Upper lobe of right lung (tissue), 1 donor: ENCODE results near the gene UFD1. TPM values are rescaled to one million over a fixed set of nuclear protein-coding genes. Genes with fewer than 3 reads are reported as not detected.

ENCODE experiments used
- ATAC-seq: fragments of 200-7000 bp; cut with Tn5 transposase; one replicate; pipeline ENCODE4 v1.9.1; 2020; ENCODE audit warnings: mild to moderate bottlenecking, moderate library complexity
- DNase-seq: peaks from one replicate; pipeline ENCODE4 v3.0.0-alpha.2; 2020
- H3K27ac ChIP-seq: fragments of 200-600 bp; one replicate; pipeline ENCODE4 v1.8.0; 2022
- H3K27me3 ChIP-seq: fragments of 200-600 bp; one replicate; pipeline ENCODE4 v1.8.0; 2022; ENCODE audit warnings: mild to moderate bottlenecking
- H3K36me3 ChIP-seq: fragments of 200-600 bp; one replicate; pipeline ENCODE4 v1.8.0; 2022
- H3K4me1 ChIP-seq: fragments of 200-600 bp; one replicate; pipeline ENCODE4 v1.8.0; 2022
- H3K4me3 ChIP-seq: fragments of 200-600 bp; one replicate; pipeline ENCODE4 v1.8.0; 2022; ENCODE audit warnings: mild to moderate bottlenecking
- H3K9me3 ChIP-seq: fragments of 200-600 bp; one replicate; pipeline ENCODE4 v1.8.0; 2022
- CTCF ChIP-seq: fragments of 200-600 bp; IDR thresholded peaks from one replicate; pipeline ENCODE4 v1.8.0; 2022; ENCODE audit warnings: antibody characterized with exemption
- intact Hi-C: fragments of 100-400 bp; cut with DNase I; formaldehyde crosslinking; loops from one replicate; pipeline ENCODE4 v1.11.0; 2022
- total RNA-seq: library from RNA; stranded (reverse); fragmentation: NEBNext Ultra II Directional; extraction: Animal tissue kit (Norgen Biotek cat#: 25700); gene quantifications from one replicate; pipeline ENCODE4 v1.2.1, GENCODE V29; 2021
- donor health status: DM: no; HTN: yes; CAD: no; lungs with severe emphysema.

UFD1 gene
- total RNA-seq, 1 donor from 2014 or later: 43.1 TPM

- Histone ChIP-seq H3K27ac (no peak overlapping the region), H3K9me3 (no peaks in the 10 kb centered on the region), H3K4me3 (no peak overlapping the region), H3K36me3 (no peaks in the 10 kb centered on the region), H3K4me1 (no peaks in the 10 kb centered on the region), H3K27me3 (no peaks in the 10 kb centered on the region)
- intact Hi-C loops: no loop called here
- DNase-seq (peak; percentile 43), ATAC-seq (peak; percentile 35)
- TF ChIP-seq CTCF: no peak
These were observed 27.2 kb upstream of the UFD1 start for GRCh38 chr22:19506212-19506611.

DNA sequence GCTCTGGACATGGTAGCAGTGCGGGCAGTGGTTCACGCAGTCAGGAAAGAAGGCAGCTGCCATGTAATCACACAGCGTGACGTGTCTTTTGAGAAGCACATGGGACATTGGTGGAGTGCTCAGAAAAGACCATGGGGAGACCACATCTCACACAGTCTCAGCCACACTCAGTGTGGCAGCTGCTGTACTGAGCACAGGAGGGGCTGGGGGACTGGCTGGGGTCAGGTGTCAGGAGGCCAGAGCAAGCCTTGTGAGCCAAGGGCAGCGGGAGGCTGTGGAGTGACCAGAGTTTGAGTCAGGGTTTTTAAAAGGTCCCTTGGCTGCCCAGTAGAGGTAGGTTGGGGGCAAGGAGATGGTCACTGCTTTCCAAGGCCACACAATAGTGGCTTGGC, 26.7 kb upstream of the UFD1 start:
- no peaks in the 10 kb centered on the region for H3K9me3 ChIP-seq
- ATAC-seq: peak; percentile 7
- peak; percentile 46 for DNase-seq
- no peak overlapping the region for H3K27ac ChIP-seq
- intact Hi-C loops: no loop called here
- H3K27me3 ChIP-seq: no peaks in the 10 kb centered on the region
- H3K36me3 ChIP-seq: no peaks in the 10 kb centered on the region
- H3K4me3 ChIP-seq: no peak overlapping the region
- no peak for TF ChIP-seq CTCF
- no peaks in the 10 kb centered on the region for H3K4me1 ChIP-seq

GRCh38 chr22:19504900-19505734, 26.1 kb upstream of the UFD1 start:
- TF ChIP-seq CTCF: no peak
- H3K27ac ChIP-seq: no peak overlapping the region
- no peaks in the 10 kb centered on the region for H3K36me3 ChIP-seq
- H3K9me3 ChIP-seq: no peaks in the 10 kb centered on the region
- DNase-seq (peak; percentile 16), ATAC-seq (no peak)
- H3K27me3 ChIP-seq: no peaks in the 10 kb centered on the region
- intact Hi-C loops: no loop called here
- H3K4me1 ChIP-seq: no peaks in the 10 kb centered on the region
- H3K4me3 ChIP-seq: no peak overlapping the region

DNA sequence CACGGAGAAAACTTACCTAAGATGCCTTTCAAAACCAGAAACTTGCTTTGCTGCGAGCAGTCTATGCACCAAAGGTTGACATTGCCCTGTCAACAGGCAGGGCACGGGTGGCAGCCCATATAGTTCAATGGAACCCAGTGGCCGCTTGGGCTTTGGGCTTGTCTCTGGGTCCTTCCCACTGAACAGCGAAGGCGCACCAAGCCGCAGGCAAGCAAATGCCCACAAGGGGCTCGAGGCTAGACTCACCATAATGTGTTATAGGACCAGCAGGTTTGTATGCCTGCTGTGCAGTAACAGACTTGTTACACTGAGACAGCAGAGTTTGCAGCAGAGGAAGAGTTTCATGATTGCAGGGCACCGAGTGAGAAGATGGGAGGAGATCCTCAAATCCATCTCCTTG, 24.9 kb upstream of the UFD1 start:
- ATAC-seq (no peak), DNase-seq (peak; percentile 51)
- intact Hi-C loops: no loop called here
- Histone ChIP-seq H3K9me3 (no peaks in the 10 kb centered on the region), H3K27me3 (no peaks in the 10 kb centered on the region), H3K4me1 (no peaks in the 10 kb centered on the region), H3K27ac (no peak overlapping the region), H3K4me3 (no peak overlapping the region), H3K36me3 (no peaks in the 10 kb centered on the region)
- TF ChIP-seq CTCF: no peak

- intact Hi-C loops: no loop called here
- Histone ChIP-seq H3K9me3 (no peaks in the 10 kb centered on the region), H3K27ac (no peak overlapping the region), H3K36me3 (no peaks in the 10 kb centered on the region), H3K4me1 (no peaks in the 10 kb centered on the region), H3K27me3 (no peaks in the 10 kb centered on the region), H3K4me3 (no peak overlapping the region)
- ATAC-seq: no peak
- no peak for DNase-seq
- TF ChIP-seq CTCF: no peak
These were observed 24.4 kb upstream of the UFD1 start for GRCh38 chr22:19503367-19503766.
